H1 (cell line): Measurements from ENCODE around the gene CTNNA3. TPM values are rescaled to one million over a fixed set of nuclear protein-coding genes. Genes with fewer than 3 reads are reported as not detected.

ENCODE experiments used
- CHD7 ChIP-seq: fragments of 300-600 bp; sonication (generic); IDR thresholded peaks from 2 replicates; pipeline ENCODE4 v1.7.1; 2012; ENCODE audit warnings: low read length, moderate library complexity, mild to moderate bottlenecking, inconsistent platforms; ENCODE audit not compliant: insufficient replicate concordance
- polyA plus RNA-seq, 7 experiments: library from polyadenylated mRNA; depleted of rRNA in 3 of 7; stranded (reverse) in 5 of 7; unstranded in 2 of 7; fragments of >200 nt in 5 of 7; fragments of 200-250 nt in 2 of 7; gene quantifications; 1 replicate in 5 of 7; 2 replicates in 1 of 7; 4 replicates in 1 of 7; pipeline versions ENCODE4 v1.2.1 to v1.2.3, GENCODE V29; 2011 to 2013; ENCODE audit warnings: missing spikeins in 2 of 7, mixed read lengths in 2 of 7
- total RNA-seq: library from RNA; stranded (reverse); fragmentation: NEBNext Ultra II Directional; extraction: Animal tissue kit (Norgen Biotek cat#: 25700); gene quantifications from 2 replicates; pipeline ENCODE4 v1.2.1, GENCODE V29; 2021

CTNNA3 gene
- total and polyA plus RNA-seq, 2 of the 8 experiments (the other 6 are each of a cell fraction or from before 2014, with no cell fraction given) = 1.3 to 1.5 TPM

- no peak for TF ChIP-seq CHD7
Observed at GRCh38 chr10:66680886-66681285, 1015.1 kb downstream of the CTNNA3 start (continued).
